ENCODE results near the gene UNC5B. TPM values are rescaled to one million over a fixed set of nuclear protein-coding genes. Genes with fewer than 3 reads are reported as not detected.

Gene UNC5B
- total RNA-seq, 1 experiment from 2014 or later = 80.5 TPM

- Mint-ChIP-seq H3K27me3 (ENCODE audit: insufficient read depth, unreplicated experiment) (no peaks in the 10 kb centered on the region), H3K4me3 (ENCODE audit: unreplicated experiment) (no peak overlapping the region), H3K36me3 (ENCODE audit: insufficient read depth, unreplicated experiment) (peaks cover 67% of the 10 kb centered on the region), H3K9me3 (ENCODE audit: unreplicated experiment) (no peaks in the 10 kb centered on the region), H3K4me1 (ENCODE audit: insufficient read depth, unreplicated experiment) (peaks cover 6% of the 10 kb centered on the region), H3K27ac (ENCODE audit: low read depth, unreplicated experiment) (no peak overlapping the region)
- no TSS peak for BruUV-seq (replicated peaks)
- TF ChIP-seq, protein P1, sequence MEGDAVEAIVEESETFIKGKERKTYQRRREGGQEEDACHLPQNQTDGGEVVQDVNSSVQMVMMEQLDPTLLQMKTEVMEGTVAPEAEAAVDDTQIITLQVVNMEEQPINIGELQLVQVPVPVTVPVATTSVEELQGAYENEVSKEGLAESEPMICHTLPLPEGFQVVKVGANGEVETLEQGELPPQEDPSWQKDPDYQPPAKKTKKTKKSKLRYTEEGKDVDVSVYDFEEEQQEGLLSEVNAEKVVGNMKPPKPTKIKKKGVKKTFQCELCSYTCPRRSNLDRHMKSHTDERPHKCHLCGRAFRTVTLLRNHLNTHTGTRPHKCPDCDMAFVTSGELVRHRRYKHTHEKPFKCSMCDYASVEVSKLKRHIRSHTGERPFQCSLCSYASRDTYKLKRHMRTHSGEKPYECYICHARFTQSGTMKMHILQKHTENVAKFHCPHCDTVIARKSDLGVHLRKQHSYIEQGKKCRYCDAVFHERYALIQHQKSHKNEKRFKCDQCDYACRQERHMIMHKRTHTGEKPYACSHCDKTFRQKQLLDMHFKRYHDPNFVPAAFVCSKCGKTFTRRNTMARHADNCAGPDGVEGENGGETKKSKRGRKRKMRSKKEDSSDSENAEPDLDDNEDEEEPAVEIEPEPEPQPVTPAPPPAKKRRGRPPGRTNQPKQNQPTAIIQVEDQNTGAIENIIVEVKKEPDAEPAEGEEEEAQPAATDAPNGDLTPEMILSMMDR (IDR thresholded peaks at IDR 0.05; ENCODE audit: unreplicated experiment) = no peak
- CTCF ChIA-PET = interaction anchor here (1.3 to 3.2 kb wide), 3 partner anchors 20 to 388 kb away, joined by 4 to 15 read pairs (median 5); no protein-coding TSS in a partner anchor
- POLR2A ChIA-PET = no interaction called here
- intact Hi-C loops (cut with micrococcal nuclease) = no loop called here
- DNase-seq (ENCODE audit: unreplicated experiment) = no peak
These were observed 78.6 kb downstream of the UNC5B start for GRCh38 chr10:71290806-71291527.

DNA sequence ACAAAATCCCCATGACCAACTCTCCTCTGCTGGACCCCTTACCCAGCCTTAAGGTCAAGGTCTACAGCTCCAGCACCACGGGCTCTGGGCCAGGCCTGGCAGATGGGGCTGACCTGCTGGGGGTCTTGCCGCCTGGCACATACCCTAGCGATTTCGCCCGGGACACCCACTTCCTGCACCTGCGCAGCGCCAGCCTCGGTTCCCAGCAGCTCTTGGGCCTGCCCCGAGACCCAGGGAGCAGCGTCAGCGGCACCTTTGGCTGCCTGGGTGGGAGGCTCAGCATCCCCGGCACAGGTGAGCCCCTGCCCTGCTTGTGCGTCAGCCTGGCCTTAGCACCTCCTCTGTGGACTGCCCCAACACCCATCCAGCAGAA lies 79.1 kb downstream of the UNC5B start:
- BruUV-seq (replicated peaks) = no TSS peak
- ChIA-PET POLR2A (no interaction called here), CTCF (interaction anchor here (1.0 to 3.2 kb wide), 3 partner anchors 11 to 388 kb away, joined by 3 to 15 read pairs (median 5); no protein-coding TSS in a partner anchor)
- Mint-ChIP-seq H3K9me3 (ENCODE audit: unreplicated experiment) (no peaks in the 10 kb centered on the region), H3K27me3 (ENCODE audit: insufficient read depth, unreplicated experiment) (no peaks in the 10 kb centered on the region), H3K4me1 (ENCODE audit: insufficient read depth, unreplicated experiment) (peaks cover 6% of the 10 kb centered on the region), H3K4me3 (ENCODE audit: unreplicated experiment) (no peak overlapping the region), H3K27ac (ENCODE audit: low read depth, unreplicated experiment) (no peak overlapping the region), H3K36me3 (ENCODE audit: insufficient read depth, unreplicated experiment) (peaks cover 66% of the 10 kb centered on the region)
- TF ChIP-seq, protein P1 (IDR thresholded peaks at IDR 0.05; ENCODE audit: unreplicated experiment) = no peak
- no peak for DNase-seq (ENCODE audit: unreplicated experiment)
- intact Hi-C loops (cut with micrococcal nuclease) = no loop called here

DNA sequence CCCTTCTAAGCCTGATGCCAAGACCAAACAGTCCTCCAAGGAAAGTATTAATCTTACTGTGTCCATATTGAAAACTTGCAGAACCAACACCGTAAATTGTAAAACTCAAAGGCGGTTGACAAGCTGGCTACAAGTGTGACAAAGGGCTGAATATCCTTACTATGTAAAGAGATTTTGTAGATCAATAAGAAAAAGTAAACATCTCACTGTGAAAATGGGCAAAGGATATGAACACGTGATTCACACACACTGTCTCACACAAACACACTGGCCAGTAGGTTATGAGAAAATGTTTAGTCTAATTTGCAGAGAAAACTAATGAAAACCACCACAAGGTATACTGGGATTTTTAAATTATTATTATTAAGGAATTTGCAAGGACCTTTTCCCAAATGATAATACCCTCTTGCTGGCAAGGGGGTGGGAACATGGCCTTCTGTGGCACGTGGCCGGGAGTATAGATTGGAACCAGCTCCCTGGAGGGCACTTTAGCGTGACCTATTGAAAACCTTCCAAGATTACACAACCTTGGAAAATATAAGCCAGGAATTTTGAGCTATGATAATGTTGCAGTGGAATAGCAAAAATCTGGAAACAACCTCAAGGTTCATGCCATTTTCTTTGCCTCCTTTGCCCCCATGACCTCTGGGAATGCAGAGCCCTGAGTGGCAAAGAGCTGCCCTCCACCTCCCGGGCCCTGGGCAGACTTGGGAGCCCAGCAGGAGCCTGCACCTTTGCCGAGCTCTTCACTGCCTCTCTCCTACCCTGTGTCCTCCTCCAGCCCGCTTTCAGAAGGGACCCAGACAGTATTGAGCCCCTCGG lies 80.5 kb downstream of the UNC5B start:
- peaks cover 6% of the 10 kb centered on the region for H3K4me1 Mint-ChIP-seq (ENCODE audit: insufficient read depth, unreplicated experiment)
- H3K36me3 Mint-ChIP-seq (ENCODE audit: insufficient read depth, unreplicated experiment) = peaks cover 70% of the 10 kb centered on the region
- no peaks in the 10 kb centered on the region for H3K27me3 Mint-ChIP-seq (ENCODE audit: insufficient read depth, unreplicated experiment)
- intact Hi-C loops (cut with micrococcal nuclease) = no loop called here
- no peak overlapping the region for H3K27ac Mint-ChIP-seq (ENCODE audit: low read depth, unreplicated experiment)
- H3K9me3 Mint-ChIP-seq (ENCODE audit: unreplicated experiment) = no peaks in the 10 kb centered on the region
- CTCF ChIA-PET = interaction anchor here (0.5 to 3.2 kb wide), 7 partner anchors 8 to 633 kb away, joined by 3 to 15 read pairs (median 3); no protein-coding TSS in a partner anchor
- POLR2A ChIA-PET = no interaction called here
- DNase-seq (ENCODE audit: unreplicated experiment) = no peak
- H3K4me3 Mint-ChIP-seq (ENCODE audit: unreplicated experiment) = no peak overlapping the region
- no TSS peak for BruUV-seq (replicated peaks)
- TF ChIP-seq, protein P1 (IDR thresholded peaks at IDR 0.05; ENCODE audit: unreplicated experiment) = no peak

GRCh38 chr10:71293446-71294084 lies 81.2 kb downstream of the UNC5B start:
- peak; percentile 32 for DNase-seq (ENCODE audit: unreplicated experiment)
- Mint-ChIP-seq H3K27ac (ENCODE audit: low read depth, unreplicated experiment) (no peak overlapping the region), H3K4me1 (ENCODE audit: insufficient read depth, unreplicated experiment) (peaks cover 6% of the 10 kb centered on the region), H3K4me3 (ENCODE audit: unreplicated experiment) (no peak overlapping the region), H3K36me3 (ENCODE audit: insufficient read depth, unreplicated experiment) (peaks cover 73% of the 10 kb centered on the region), H3K27me3 (ENCODE audit: insufficient read depth, unreplicated experiment) (no peaks in the 10 kb centered on the region), H3K9me3 (ENCODE audit: unreplicated experiment) (no peaks in the 10 kb centered on the region)
- ChIA-PET CTCF (interaction anchor here (0.6 to 3.2 kb wide), 5 partner anchors 9 to 390 kb away, joined by 3 to 15 read pairs (median 4); no protein-coding TSS in a partner anchor), POLR2A (no interaction called here)
- TF ChIP-seq, protein P1 (IDR thresholded peaks at IDR 0.05; ENCODE audit: unreplicated experiment) = no peak
- no TSS peak for BruUV-seq (replicated peaks)
- intact Hi-C loops (cut with micrococcal nuclease) = no loop called here

Measured in MCF 10A (cell line).